H4 (cell line): Measurements from ENCODE around the gene NUDT21. TPM values are rescaled to one million over a fixed set of nuclear protein-coding genes. Genes with fewer than 3 reads are reported as not detected.
"Not testable (repeated sequence)": the region's sequence is repeated elsewhere in the genome, so short reads cannot be mapped to it uniquely, and the experiment has no call there.

Source experiments
- DNase-seq: peaks from one replicate; pipeline ENCODE4 v3.0.0-alpha.2; 2015; ENCODE audit warnings: low spot score
- total RNA-seq: library from RNA; depleted of rRNA; stranded (reverse); fragments of >200 nt; shearing (Covaris generic); gene quantifications from 2 replicates; pipeline ENCODE4 v1.2.3, GENCODE V29; 2014

NUDT21 gene
- total RNA-seq, 1 experiment from 2014 or later, result 147 TPM

- DNase-seq, result no peak
Observed at GRCh38 chr16:56419740-56420548, 31.2 kb downstream of the NUDT21 start.

GRCh38 chr16:56417138-56417537, 34.0 kb downstream of the NUDT21 start:
- no peak for DNase-seq

GRCh38 chr16:56415875-56416274, 35.3 kb downstream of the NUDT21 start:
- no peak for DNase-seq

- DNase-seq, result no peak
Observed at GRCh38 chr16:56414366-56414765, 36.8 kb downstream of the NUDT21 start.

GRCh38 chr16:56413381-56413780, 37.8 kb downstream of the NUDT21 start:
- no peak for DNase-seq

- no peak for DNase-seq
Observed at GRCh38 chr16:56411624-56412023, 39.5 kb downstream of the NUDT21 start.

GRCh38 chr16:56411123-56411522, 40.0 kb downstream of the NUDT21 start:
- no peak for DNase-seq

GRCh38 chr16:56409195-56409594, 41.9 kb downstream of the NUDT21 start:
- DNase-seq, result no peak

- no peak for DNase-seq
Observed at GRCh38 chr16:56408379-56409098, 42.6 kb downstream of the NUDT21 start.

- DNase-seq, result no peak
Observed at GRCh38 chr16:56405977-56406672, 45.0 kb downstream of the NUDT21 start.

- DNase-seq, result no peak
Observed at GRCh38 chr16:56401482-56401881, 49.6 kb downstream of the NUDT21 start.

- no peak for DNase-seq
Observed at GRCh38 chr16:56400458-56400857, 50.7 kb downstream of the NUDT21 start.

GRCh38 chr16:56399486-56399885, 51.6 kb downstream of the NUDT21 start:
- DNase-seq, result no peak

GRCh38 chr16:56399047-56399446, 52.1 kb downstream of the NUDT21 start:
- DNase-seq, result no peak

GRCh38 chr16:56396724-56397123, 54.4 kb downstream of the NUDT21 start:
- DNase-seq, result not testable (repeated sequence)

- no peak for DNase-seq
Observed at GRCh38 chr16:56389554-56389953, 61.6 kb downstream of the NUDT21 start.

- no peak for DNase-seq
Observed at GRCh38 chr16:56388209-56388608, 62.9 kb downstream of the NUDT21 start.

GRCh38 chr16:56387396-56387795, 63.7 kb downstream of the NUDT21 start:
- no peak for DNase-seq

GRCh38 chr16:56384074-56384721, 66.9 kb downstream of the NUDT21 start:
- DNase-seq, result no peak

- no peak for DNase-seq
Observed at GRCh38 chr16:56382901-56383355, 68.2 kb downstream of the NUDT21 start.

- no peak for DNase-seq
Observed at GRCh38 chr16:56382459-56382858, 68.7 kb downstream of the NUDT21 start.
